HEK293 (cell line): ENCODE results near the gene PRDM15.

Experiments used
- RBAK ChIP-seq: fragments of 450-650 bp; formaldehyde crosslinking; IDR thresholded peaks from 2 replicates; pipeline ENCODE4 v1.5.1; 2016; ENCODE audit warnings: missing biosample characterization, missing genetic modification characterization
- ZBTB48 ChIP-seq: fragments of 450-650 bp; formaldehyde crosslinking; IDR thresholded peaks from 2 replicates; pipeline ENCODE4 v1.5.1; 2016; ENCODE audit warnings: missing biosample characterization, missing genetic modification characterization
- ZFP37 ChIP-seq: fragments of 450-650 bp; formaldehyde crosslinking; IDR thresholded peaks from 2 replicates; pipeline ENCODE4 v1.5.1; 2016; ENCODE audit warnings: missing biosample characterization, missing genetic modification characterization
- ZNF146 ChIP-seq: fragments of 450-650 bp; formaldehyde crosslinking; IDR thresholded peaks from 2 replicates; pipeline ENCODE4 v1.5.1; 2016; ENCODE audit warnings: missing biosample characterization, missing genetic modification characterization
- ZNF350 ChIP-seq: fragments of 450-650 bp; formaldehyde crosslinking; IDR thresholded peaks from 2 replicates; pipeline ENCODE4 v1.5.0; 2017; ENCODE audit warnings: missing biosample characterization, mild to moderate bottlenecking, missing genetic modification characterization
- TF ChIP-seq, protein P1 (sequence below): fragments of 450-650 bp; formaldehyde crosslinking; IDR thresholded peaks from 2 replicates; pipeline ENCODE4 v1.5.1; 2016; ENCODE audit warnings: missing biosample characterization, missing genetic modification characterization
- TF ChIP-seq, protein P2 (sequence below): fragments of 450-650 bp; formaldehyde crosslinking; IDR thresholded peaks from 2 replicates; pipeline ENCODE4 v1.5.1; 2016; ENCODE audit warnings: missing biosample characterization, missing genetic modification characterization

DNA sequence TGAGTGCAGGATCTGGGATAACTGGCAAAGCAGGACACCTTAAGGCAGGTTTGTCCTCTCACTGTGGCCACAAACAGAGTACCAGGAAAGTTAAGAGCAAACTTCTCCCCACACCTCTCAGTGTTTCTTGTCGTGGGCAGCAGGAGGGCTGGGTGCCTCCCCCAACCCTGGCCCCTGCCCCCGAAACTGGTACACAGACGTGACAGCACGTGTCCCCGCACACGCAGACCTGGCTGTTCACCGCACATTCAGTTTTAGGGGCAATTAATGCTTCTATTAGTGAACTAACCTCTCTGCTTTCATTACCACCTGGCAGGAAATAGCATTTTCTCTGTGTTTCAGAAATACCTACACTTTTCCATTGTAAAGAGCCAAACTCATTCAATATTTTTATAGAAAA is 79.4 kb downstream of the PRDM15 start:
- TF ChIP-seq, protein P1, sequence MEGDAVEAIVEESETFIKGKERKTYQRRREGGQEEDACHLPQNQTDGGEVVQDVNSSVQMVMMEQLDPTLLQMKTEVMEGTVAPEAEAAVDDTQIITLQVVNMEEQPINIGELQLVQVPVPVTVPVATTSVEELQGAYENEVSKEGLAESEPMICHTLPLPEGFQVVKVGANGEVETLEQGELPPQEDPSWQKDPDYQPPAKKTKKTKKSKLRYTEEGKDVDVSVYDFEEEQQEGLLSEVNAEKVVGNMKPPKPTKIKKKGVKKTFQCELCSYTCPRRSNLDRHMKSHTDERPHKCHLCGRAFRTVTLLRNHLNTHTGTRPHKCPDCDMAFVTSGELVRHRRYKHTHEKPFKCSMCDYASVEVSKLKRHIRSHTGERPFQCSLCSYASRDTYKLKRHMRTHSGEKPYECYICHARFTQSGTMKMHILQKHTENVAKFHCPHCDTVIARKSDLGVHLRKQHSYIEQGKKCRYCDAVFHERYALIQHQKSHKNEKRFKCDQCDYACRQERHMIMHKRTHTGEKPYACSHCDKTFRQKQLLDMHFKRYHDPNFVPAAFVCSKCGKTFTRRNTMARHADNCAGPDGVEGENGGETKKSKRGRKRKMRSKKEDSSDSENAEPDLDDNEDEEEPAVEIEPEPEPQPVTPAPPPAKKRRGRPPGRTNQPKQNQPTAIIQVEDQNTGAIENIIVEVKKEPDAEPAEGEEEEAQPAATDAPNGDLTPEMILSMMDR (tag by site-specific recombination): no peak
- TF ChIP-seq ZNF146 (tag by site-specific recombination): no peak
- TF ChIP-seq RBAK: no peak
- TF ChIP-seq ZNF350 (tag by site-specific recombination): no peak
- no peak for TF ChIP-seq ZBTB48 (tag by site-specific recombination)
- TF ChIP-seq, protein P2, sequence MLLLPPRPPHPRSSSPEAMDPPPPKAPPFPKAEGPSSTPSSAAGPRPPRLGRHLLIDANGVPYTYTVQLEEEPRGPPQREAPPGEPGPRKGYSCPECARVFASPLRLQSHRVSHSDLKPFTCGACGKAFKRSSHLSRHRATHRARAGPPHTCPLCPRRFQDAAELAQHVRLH (tag by site-specific recombination): no peak
- no peak for TF ChIP-seq ZFP37
